Osteoblast (primary cell): ENCODE measurements around the gene ABLIM2. TPM values are rescaled to one million over a fixed set of nuclear protein-coding genes. Genes with fewer than 3 reads are reported as not detected.
"Not testable (repeated sequence)": the region's sequence is repeated elsewhere in the genome, so short reads cannot be mapped to it uniquely, and the experiment has no call there.

Source experiments
- DNase-seq: peaks from one replicate; pipeline ENCODE4 v3.0.0; 2011; ENCODE audit warnings: low spot score, mixed read lengths; ENCODE audit not compliant: insufficient read length; ENCODE audit errors: missing footprints
- H2AFZ ChIP-seq: 2 replicates; pipeline ENCODE4 v1.6.0; 2011; ENCODE audit warnings: mild to moderate bottlenecking, low read length
- H3K27ac ChIP-seq: 2 replicates; pipeline ENCODE4 v1.5.1; 2011; ENCODE audit warnings: mild to moderate bottlenecking, low read depth, low read length, moderate library complexity
- H3K27me3 ChIP-seq: 2 replicates; pipeline ENCODE4 v1.6.0; 2012; ENCODE audit warnings: mild to moderate bottlenecking, control low read depth, inconsistent platforms, low read length, moderate library complexity; ENCODE audit not compliant: insufficient read depth
- H3K36me3 ChIP-seq: 2 replicates; pipeline ENCODE4 v1.5.1; 2011; ENCODE audit warnings: mild to moderate bottlenecking, low read length, control low read depth, moderate library complexity; ENCODE audit not compliant: insufficient read depth
- H3K4me1 ChIP-seq: 2 replicates; pipeline ENCODE4 v1.5.1; 2011; ENCODE audit warnings: mild to moderate bottlenecking, low read length, control low read depth, moderate library complexity; ENCODE audit not compliant: insufficient read depth
- H3K4me2 ChIP-seq: 2 replicates; pipeline ENCODE4 v1.6.0; 2011; ENCODE audit warnings: mild to moderate bottlenecking, low read length; ENCODE audit not compliant: insufficient read depth
- H3K4me3 ChIP-seq: fragments of 200-600 bp; sonication (generic); 3 replicates; pipeline ENCODE4 v1.5.1; 2012; ENCODE audit warnings: mild to moderate bottlenecking, low read length, inconsistent platforms; ENCODE audit not compliant: insufficient read depth
- H3K79me2 ChIP-seq: 2 replicates; pipeline ENCODE4 v1.6.0; 2012; ENCODE audit warnings: mild to moderate bottlenecking, low read length, control low read depth, inconsistent platforms; ENCODE audit not compliant: insufficient read depth
- H3K9me3 ChIP-seq: 2 replicates; pipeline ENCODE4 v1.5.1; 2011; ENCODE audit warnings: low read depth, low read length, control low read depth
- H4K20me1 ChIP-seq: 2 replicates; pipeline ENCODE4 v1.6.0; 2012; ENCODE audit warnings: mild to moderate bottlenecking, low read length, control low read depth; ENCODE audit not compliant: insufficient read depth
- CTCF ChIP-seq: IDR thresholded peaks from 2 replicates; pipeline ENCODE4 v1.5.1; 2011; ENCODE audit warnings: mild to moderate bottlenecking, low read depth, low read length, moderate library complexity; ENCODE audit errors: extremely low read depth
- total RNA-seq: library from RNA; depleted of rRNA; stranded (reverse); fragments of >200 nt; gene quantifications from 2 replicates; pipeline ENCODE4 v1.2.3, GENCODE V29; 2012

The ABLIM2 gene
- total RNA-seq, 1 donor, result 0.36 TPM

- Histone ChIP-seq H3K4me2 (no peak overlapping the region), H4K20me1 (peaks cover 2% of the 10 kb centered on the region), H3K4me1 (no peaks in the 10 kb centered on the region), H3K4me3 (no peak overlapping the region), H3K9me3 (no peaks in the 10 kb centered on the region), H3K27me3 (peaks cover 51% of the 10 kb centered on the region), H3K36me3 (no peaks in the 10 kb centered on the region), H2AFZ (no peak overlapping the region), H3K79me2 (no peaks in the 10 kb centered on the region), H3K27ac (no peak overlapping the region)
- TF ChIP-seq CTCF, result no peak
- DNase-seq, result no peak
Measured at GRCh38 chr4:8143392-8144140, 15.0 kb downstream of the ABLIM2 start.

GRCh38 chr4:8142556-8142955 lies 16.1 kb downstream of the ABLIM2 start:
- Histone ChIP-seq H3K4me3 (no peak overlapping the region), H2AFZ (no peak overlapping the region), H3K9me3 (no peaks in the 10 kb centered on the region), H3K4me2 (no peak overlapping the region), H4K20me1 (peaks cover 2% of the 10 kb centered on the region), H3K36me3 (no peaks in the 10 kb centered on the region), H3K27ac (no peak overlapping the region), H3K27me3 (peaks cover 55% of the 10 kb centered on the region), H3K79me2 (no peaks in the 10 kb centered on the region), H3K4me1 (no peaks in the 10 kb centered on the region)
- DNase-seq, result no peak
- TF ChIP-seq CTCF, result no peak

GRCh38 chr4:8141935-8142334 lies 16.7 kb downstream of the ABLIM2 start:
- Histone ChIP-seq H4K20me1 (peaks cover 2% of the 10 kb centered on the region), H2AFZ (no peak overlapping the region), H3K4me2 (no peak overlapping the region), H3K27me3 (peaks cover 49% of the 10 kb centered on the region), H3K79me2 (no peaks in the 10 kb centered on the region), H3K36me3 (no peaks in the 10 kb centered on the region), H3K4me3 (no peak overlapping the region), H3K27ac (no peak overlapping the region), H3K9me3 (no peaks in the 10 kb centered on the region), H3K4me1 (no peaks in the 10 kb centered on the region)
- no peak for DNase-seq
- TF ChIP-seq CTCF, result no peak

GRCh38 chr4:8140915-8141314 lies 17.7 kb downstream of the ABLIM2 start:
- Histone ChIP-seq H3K4me1 (no peaks in the 10 kb centered on the region), H3K4me2 (no peak overlapping the region), H3K27ac (no peak overlapping the region), H3K9me3 (no peaks in the 10 kb centered on the region), H3K4me3 (no peak overlapping the region), H2AFZ (no peak overlapping the region), H3K27me3 (peaks cover 43% of the 10 kb centered on the region), H3K79me2 (no peaks in the 10 kb centered on the region), H4K20me1 (peaks cover 2% of the 10 kb centered on the region), H3K36me3 (no peaks in the 10 kb centered on the region)
- TF ChIP-seq CTCF, result no peak
- DNase-seq, result no peak

GRCh38 chr4:8139726-8140125 lies 18.9 kb downstream of the ABLIM2 start:
- H3K9me3 ChIP-seq, H3K79me2 ChIP-seq, H3K4me3 ChIP-seq, H3K27ac ChIP-seq, H3K4me1 ChIP-seq, H4K20me1 ChIP-seq, DNase-seq, H3K36me3 ChIP-seq, H2AFZ ChIP-seq, H3K4me2 ChIP-seq: not testable (repeated sequence)
- peaks cover 33% of the 10 kb centered on the region for H3K27me3 ChIP-seq
